ENCODE measurements around the gene ESRRB.

DNA sequence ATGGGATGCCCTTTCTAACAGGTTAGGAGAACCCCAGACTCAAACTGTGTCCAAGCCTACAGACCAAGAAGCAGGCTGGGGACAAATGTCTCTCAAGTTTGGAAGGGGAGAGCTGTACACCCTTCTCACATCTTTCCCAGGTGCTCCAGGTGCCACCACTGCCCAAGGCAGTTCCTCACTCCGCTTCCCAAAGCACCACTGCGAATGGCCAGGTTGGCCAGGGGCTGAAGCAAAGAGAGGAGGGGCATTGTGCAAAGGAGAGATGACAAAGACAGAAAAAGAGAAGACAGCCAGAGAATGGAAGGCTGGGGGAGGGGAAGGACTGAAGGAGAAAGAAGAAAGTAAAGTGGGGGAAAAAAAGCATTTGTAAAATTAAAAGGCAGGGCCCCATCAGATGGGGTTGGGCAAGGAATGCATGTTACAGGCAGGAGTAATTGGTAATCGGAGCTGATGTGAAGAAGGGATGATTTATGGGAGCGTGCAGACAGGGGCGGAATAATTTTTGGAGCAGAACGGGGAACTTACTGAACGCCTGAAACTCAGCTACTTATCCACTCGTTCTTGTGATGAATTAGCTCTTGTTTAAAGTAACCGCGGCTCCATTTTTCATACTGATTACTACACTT lies 165.8 kb downstream of the ESRRB start:
- TF ChIP-seq, protein P1, sequence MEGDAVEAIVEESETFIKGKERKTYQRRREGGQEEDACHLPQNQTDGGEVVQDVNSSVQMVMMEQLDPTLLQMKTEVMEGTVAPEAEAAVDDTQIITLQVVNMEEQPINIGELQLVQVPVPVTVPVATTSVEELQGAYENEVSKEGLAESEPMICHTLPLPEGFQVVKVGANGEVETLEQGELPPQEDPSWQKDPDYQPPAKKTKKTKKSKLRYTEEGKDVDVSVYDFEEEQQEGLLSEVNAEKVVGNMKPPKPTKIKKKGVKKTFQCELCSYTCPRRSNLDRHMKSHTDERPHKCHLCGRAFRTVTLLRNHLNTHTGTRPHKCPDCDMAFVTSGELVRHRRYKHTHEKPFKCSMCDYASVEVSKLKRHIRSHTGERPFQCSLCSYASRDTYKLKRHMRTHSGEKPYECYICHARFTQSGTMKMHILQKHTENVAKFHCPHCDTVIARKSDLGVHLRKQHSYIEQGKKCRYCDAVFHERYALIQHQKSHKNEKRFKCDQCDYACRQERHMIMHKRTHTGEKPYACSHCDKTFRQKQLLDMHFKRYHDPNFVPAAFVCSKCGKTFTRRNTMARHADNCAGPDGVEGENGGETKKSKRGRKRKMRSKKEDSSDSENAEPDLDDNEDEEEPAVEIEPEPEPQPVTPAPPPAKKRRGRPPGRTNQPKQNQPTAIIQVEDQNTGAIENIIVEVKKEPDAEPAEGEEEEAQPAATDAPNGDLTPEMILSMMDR (IDR thresholded peaks at IDR 0.05; ENCODE audit: low read length), result no peak
- TF ChIP-seq EZH2 (IDR thresholded peaks at IDR 0.05; ENCODE audit: borderline replicate concordance, low read length), result no peak

Data from OCI-LY1 (cell line).